ENCODE data around the gene CATSPER1.

Gene CATSPER1

GRCh38 chr11:66051766-66052663 is 25.7 kb upstream of the CATSPER1 start, which contains the start of gene SF3B2:
SF3B2 (plus strand) TSS chr11:66052364; CDS start chr11:66052385, 21 bp downstream.
- H3K36me3 ChIP-seq (replicated peaks in 1 of 2; ENCODE audit: control insufficient read depth in 2 of 2, insufficient read depth in 2 of 2, low read length in 2 of 2) = peaks cover 17 to 39% of the 10 kb centered on the region in 2 donors
- H3K4me2 ChIP-seq (ENCODE audit: insufficient read depth, low read length, poor library complexity, severe bottlenecking) = peak within 1 kb of the TSS; percentile 91
- no CpG with 5 or more reads among the region's 84 CpGs for WGBS, 2 donors (ENCODE audit: extremely low coverage in 2 of 2, insufficient read length in 2 of 2, insufficient replicate concordance in 1 of 2)
- H3K18ac ChIP-seq (ENCODE audit: low read length) = peak within 1 kb of the TSS; percentile 97
- H3K9ac ChIP-seq (ENCODE audit: low read depth, low read length, poor library complexity) = peak within 1 kb of the TSS; percentile 99
- no peaks in the 10 kb centered on the region for H3K27me3 ChIP-seq (ENCODE audit: control insufficient read depth in 3 of 3, insufficient read depth in 3 of 3, low read depth in 1 of 3, low read length in 3 of 3)
- no peak within 1 kb of the TSS for H4K91ac ChIP-seq (ENCODE audit: low read depth, low read length, poor library complexity)
- H2BK15ac ChIP-seq (ENCODE audit: low read length) = peak within 1 kb of the TSS; percentile 68
- peak within 1 kb of the TSS; percentile 95 for H3K27ac ChIP-seq (replicated peaks; ENCODE audit: low read length)
- peak within 1 kb of the TSS; percentile 95 for H2AFZ ChIP-seq (ENCODE audit: low read length)
- peak within 1 kb of the TSS; percentile 42 for H2BK120ac ChIP-seq (ENCODE audit: low read depth, low read length)
- H2BK5ac ChIP-seq (ENCODE audit: low read length) = peak within 1 kb of the TSS; percentile 77
- H2AK5ac ChIP-seq (ENCODE audit: low read depth, low read length) = peak within 1 kb of the TSS; percentile 95
- no peak within 1 kb of the TSS for H4K8ac ChIP-seq (ENCODE audit: low read depth, low read length)
- peak within 1 kb of the TSS; percentile 87 for H3K14ac ChIP-seq (ENCODE audit: low read length)
- H3K79me1 ChIP-seq (ENCODE audit: low read depth, low read length) = peaks cover 10% of the 10 kb centered on the region
- H3K4me3 ChIP-seq (ENCODE audit: low read length in 2 of 2) = peak within 1 kb of the TSS; percentile 93 to 96
- peak within 1 kb of the TSS; percentile 44 for H3K4ac ChIP-seq (ENCODE audit: low read length)
- H3K4me1 ChIP-seq (ENCODE audit: control insufficient read depth in 2 of 2, insufficient read depth in 1 of 2, low read depth in 1 of 2, low read length in 2 of 2) = peaks cover 19 to 23% of the 10 kb centered on the region in 2 donors
- peak; percentile 97 for DNase-seq (ENCODE audit: low spot score)
- H3K9me3 ChIP-seq (replicated peaks in 1 of 2; ENCODE audit: control insufficient read depth in 2 of 2, insufficient read depth in 1 of 2, low read depth in 1 of 2, low read length in 2 of 2) = no peaks in the 10 kb centered on the region
- H3K23ac ChIP-seq (ENCODE audit: low read depth, low read length, poor library complexity) = peak within 1 kb of the TSS; percentile 77
- H2BK12ac ChIP-seq (ENCODE audit: low read length) = peak within 1 kb of the TSS; percentile 14

GRCh38 chr11:66051371-66051765 is 25.1 kb upstream of the CATSPER1 start:
- H4K8ac ChIP-seq (ENCODE audit: low read depth, low read length) = no peak overlapping the region
- peak overlapping the region; percentile 72 for H2BK5ac ChIP-seq (ENCODE audit: low read length)
- peak overlapping the region; percentile 95 for H2AFZ ChIP-seq (ENCODE audit: low read length)
- peak overlapping the region; percentile 74 to 96 for H3K4me3 ChIP-seq (ENCODE audit: low read length in 2 of 2)
- no peaks in the 10 kb centered on the region for H3K27me3 ChIP-seq (ENCODE audit: control insufficient read depth in 3 of 3, insufficient read depth in 3 of 3, low read depth in 1 of 3, low read length in 3 of 3)
- peak overlapping the region; percentile 95 for H3K27ac ChIP-seq (replicated peaks; ENCODE audit: low read length)
- peaks cover 11 to 32% of the 10 kb centered on the region in 2 donors for H3K36me3 ChIP-seq (replicated peaks in 1 of 2; ENCODE audit: control insufficient read depth in 2 of 2, insufficient read depth in 2 of 2, low read length in 2 of 2)
- H3K4ac ChIP-seq (ENCODE audit: low read length) = peak overlapping the region; percentile 44
- no peak overlapping the region for H3K14ac ChIP-seq (ENCODE audit: low read length)
- no peaks in the 10 kb centered on the region for H3K9me3 ChIP-seq (replicated peaks in 1 of 2; ENCODE audit: control insufficient read depth in 2 of 2, insufficient read depth in 1 of 2, low read depth in 1 of 2, low read length in 2 of 2)
- peak overlapping the region; percentile 14 for H2BK120ac ChIP-seq (ENCODE audit: low read depth, low read length)
- H2BK15ac ChIP-seq (ENCODE audit: low read length) = peak overlapping the region; percentile 68
- H3K4me2 ChIP-seq (ENCODE audit: insufficient read depth, low read length, poor library complexity, severe bottlenecking) = peak overlapping the region; percentile 59
- no peak overlapping the region for H3K23ac ChIP-seq (ENCODE audit: low read depth, low read length, poor library complexity)
- peak overlapping the region; percentile 91 for H3K18ac ChIP-seq (ENCODE audit: low read length)
- H2AK5ac ChIP-seq (ENCODE audit: low read depth, low read length) = peak overlapping the region; percentile 38
- DNase-seq (ENCODE audit: low spot score) = no peak
- peak overlapping the region; percentile 14 for H2BK12ac ChIP-seq (ENCODE audit: low read length)
- H4K91ac ChIP-seq (ENCODE audit: low read depth, low read length, poor library complexity) = no peak overlapping the region
- peak overlapping the region; percentile 77 for H3K9ac ChIP-seq (ENCODE audit: low read depth, low read length, poor library complexity)
- H3K4me1 ChIP-seq (ENCODE audit: control insufficient read depth in 2 of 2, insufficient read depth in 1 of 2, low read depth in 1 of 2, low read length in 2 of 2) = peaks cover 19 to 23% of the 10 kb centered on the region in 2 donors
- no CpG with 5 or more reads among the region's 12 CpGs for WGBS, 2 donors (ENCODE audit: extremely low coverage in 2 of 2, insufficient read length in 2 of 2, insufficient replicate concordance in 1 of 2)
- H3K79me1 ChIP-seq (ENCODE audit: low read depth, low read length) = peaks cover 11% of the 10 kb centered on the region

- peak overlapping the region; percentile 95 for H3K27ac ChIP-seq (replicated peaks; ENCODE audit: low read length)
- no CpG with 5 or more reads among the region's 5 CpGs for WGBS, 2 donors (ENCODE audit: extremely low coverage in 2 of 2, insufficient read length in 2 of 2, insufficient replicate concordance in 1 of 2)
- H4K91ac ChIP-seq (ENCODE audit: low read depth, low read length, poor library complexity) = peak overlapping the region; percentile 56
- H2BK12ac ChIP-seq (ENCODE audit: low read length) = peak overlapping the region; percentile 14
- no peak overlapping the region for H4K8ac ChIP-seq (ENCODE audit: low read depth, low read length)
- H3K79me1 ChIP-seq (ENCODE audit: low read depth, low read length) = peaks cover 15% of the 10 kb centered on the region
- H3K4me1 ChIP-seq (ENCODE audit: control insufficient read depth in 2 of 2, insufficient read depth in 1 of 2, low read depth in 1 of 2, low read length in 2 of 2) = peaks cover 19 to 23% of the 10 kb centered on the region in 2 donors
- peak overlapping the region; percentile 95 for H2AFZ ChIP-seq (ENCODE audit: low read length)
- H3K4me3 ChIP-seq (ENCODE audit: low read length in 2 of 2) = peak overlapping the region in 1 of 2 donors; percentile 96
- peak overlapping the region; percentile 72 for H2BK5ac ChIP-seq (ENCODE audit: low read length)
- peak overlapping the region; percentile 14 for H2BK120ac ChIP-seq (ENCODE audit: low read depth, low read length)
- H3K4ac ChIP-seq (ENCODE audit: low read length) = peak overlapping the region; percentile 44
- peaks cover 10 to 26% of the 10 kb centered on the region in 2 donors for H3K36me3 ChIP-seq (replicated peaks in 1 of 2; ENCODE audit: control insufficient read depth in 2 of 2, insufficient read depth in 2 of 2, low read length in 2 of 2)
- H3K27me3 ChIP-seq (ENCODE audit: control insufficient read depth in 3 of 3, insufficient read depth in 3 of 3, low read depth in 1 of 3, low read length in 3 of 3) = no peaks in the 10 kb centered on the region
- H2BK15ac ChIP-seq (ENCODE audit: low read length) = peak overlapping the region; percentile 68
- peak overlapping the region; percentile 79 for H3K18ac ChIP-seq (ENCODE audit: low read length)
- H2AK5ac ChIP-seq (ENCODE audit: low read depth, low read length) = peak overlapping the region; percentile 38
- no peak for DNase-seq (ENCODE audit: low spot score)
- H3K9me3 ChIP-seq (replicated peaks in 1 of 2; ENCODE audit: control insufficient read depth in 2 of 2, insufficient read depth in 1 of 2, low read depth in 1 of 2, low read length in 2 of 2) = no peaks in the 10 kb centered on the region
- H3K14ac ChIP-seq (ENCODE audit: low read length) = no peak overlapping the region
- peak overlapping the region; percentile 59 for H3K4me2 ChIP-seq (ENCODE audit: insufficient read depth, low read length, poor library complexity, severe bottlenecking)
- no peak overlapping the region for H3K23ac ChIP-seq (ENCODE audit: low read depth, low read length, poor library complexity)
- H3K9ac ChIP-seq (ENCODE audit: low read depth, low read length, poor library complexity) = no peak overlapping the region
Observed at GRCh38 chr11:66050581-66051231, 24.4 kb upstream of the CATSPER1 start.
